GM21717 (cell line): ENCODE results near the gene SNX1.

ENCODE experiments used
- ATAC-seq: cut with Tn5 transposase; IDR thresholded peaks from one replicate; pipeline ENCODE4 v1.9.1; 2021; ENCODE audit warnings: mild to moderate bottlenecking, moderate library complexity; ENCODE audit not compliant: unreplicated experiment

The SNX1 gene

GRCh38 chr15:64144192-64144564, 48.4 kb downstream of the SNX1 start:
- peak; percentile 35 for ATAC-seq

- ATAC-seq = peak; percentile 65
Observed at GRCh38 chr15:64144565-64145281, 48.9 kb downstream of the SNX1 start.

- ATAC-seq = no peak
Observed at GRCh38 chr15:64146041-64146440, 50.3 kb downstream of the SNX1 start.

- no peak for ATAC-seq
Observed at GRCh38 chr15:64146520-64146884, 50.7 kb downstream of the SNX1 start.

- no peak for ATAC-seq
Observed at GRCh38 chr15:64146885-64147681, 51.3 kb downstream of the SNX1 start.

- ATAC-seq = no peak
Observed at GRCh38 chr15:64148168-64148567, 52.4 kb downstream of the SNX1 start.

- no peak for ATAC-seq
Observed at GRCh38 chr15:64148581-64148980, 52.8 kb downstream of the SNX1 start.

GRCh38 chr15:64149424-64149823, 53.6 kb downstream of the SNX1 start:
- no peak for ATAC-seq

- ATAC-seq = no peak
Observed at GRCh38 chr15:64149893-64150578, 54.3 kb downstream of the SNX1 start.

- no peak for ATAC-seq
Observed at GRCh38 chr15:64151727-64152506, 56.1 kb downstream of the SNX1 start, which contains the start of gene SNX22. Gene SNX22, plus strand, starts transcription at chr15:64151731. Its CDS starts 45 bp downstream, at chr15:64151776.

GRCh38 chr15:64152507-64153387, 57.0 kb downstream of the SNX1 start:
- peak; percentile 17 for ATAC-seq

GRCh38 chr15:64153480-64154367, 57.9 kb downstream of the SNX1 start:
- peak; percentile 52 for ATAC-seq

GRCh38 chr15:64155802-64156651, 60.2 kb downstream of the SNX1 start:
- ATAC-seq = no peak

GRCh38 chr15:64156652-64157331, 61.0 kb downstream of the SNX1 start:
- no peak for ATAC-seq

GRCh38 chr15:64157599-64158125, 61.9 kb downstream of the SNX1 start:
- no peak for ATAC-seq

GRCh38 chr15:64158363-64159134, 62.8 kb downstream of the SNX1 start:
- ATAC-seq = no peak
